IPS-NIHi7 (cell line): ENCODE data around the gene STARD10.
A peak's percentile ranks its signal among the peaks of the same experiment; 100 is the strongest.

Experiments used
- DNase-seq: peaks from one replicate; pipeline ENCODE4 v3.0.0; 2012; ENCODE audit warnings: mixed read lengths; ENCODE audit errors: extremely low spot score

Gene STARD10

DNA sequence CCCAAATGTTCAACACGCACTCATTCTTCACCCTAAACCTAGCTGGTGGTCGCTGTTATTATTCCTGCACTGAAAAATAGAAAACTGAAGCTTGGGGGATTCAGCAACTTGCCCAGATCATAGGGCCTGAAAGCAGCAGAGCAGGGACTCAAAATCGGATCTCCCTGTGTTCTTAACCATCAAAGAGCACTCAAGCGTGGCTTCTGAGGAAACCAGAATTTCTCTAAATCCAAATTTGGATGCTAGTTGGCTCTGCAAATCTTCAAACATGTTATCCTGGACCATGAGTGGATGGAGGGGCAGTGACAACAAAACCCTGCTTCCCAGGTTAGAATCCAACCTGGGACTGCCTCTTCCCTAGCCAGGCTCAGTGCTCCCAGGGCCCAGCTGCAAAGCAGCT is 30.0 kb downstream of the STARD10 start:
- DNase-seq = no peak

GRCh38 chr11:72762641-72763304 is 31.1 kb downstream of the STARD10 start:
- no peak for DNase-seq

DNA sequence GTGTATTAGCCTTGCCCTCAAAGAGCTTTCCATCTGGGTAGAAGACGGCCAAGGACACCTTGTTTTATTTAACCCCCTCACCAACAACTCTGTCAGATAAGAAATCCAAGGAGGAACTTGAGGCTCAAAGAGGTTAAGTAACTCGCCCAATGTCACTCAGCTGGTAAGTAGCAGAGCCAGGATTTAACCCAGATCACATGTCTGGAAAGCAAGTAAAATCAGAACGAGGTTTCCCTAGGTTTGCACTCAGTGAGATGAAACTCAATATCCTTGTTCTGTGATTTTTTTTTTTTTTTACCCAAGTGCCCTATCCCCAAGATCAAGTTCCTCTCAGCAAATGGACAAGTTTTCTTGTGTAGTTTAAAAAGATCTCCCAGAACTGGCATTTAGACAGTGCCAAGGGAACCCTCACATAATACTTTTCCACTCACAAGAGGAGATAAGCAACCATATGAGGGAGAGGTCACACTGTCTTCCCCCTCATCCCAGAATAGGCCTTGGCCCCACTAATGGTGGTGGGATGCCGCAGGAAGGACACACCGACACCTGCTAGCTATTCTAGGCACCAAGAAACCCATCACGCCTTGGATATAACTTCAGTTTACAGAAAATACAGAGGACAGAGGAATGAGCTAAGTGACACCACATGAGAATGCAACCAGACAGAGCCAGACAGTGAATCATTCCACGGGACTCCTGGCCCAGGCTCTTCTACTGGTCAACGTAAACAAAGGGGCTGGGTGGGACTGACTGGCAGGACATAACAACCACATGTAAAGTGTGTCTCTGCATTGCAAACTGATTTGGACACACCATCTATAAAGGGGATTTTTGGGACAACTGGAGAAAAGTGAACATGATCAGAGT is 33.1 kb downstream of the STARD10 start:
- DNase-seq = no peak

DNA sequence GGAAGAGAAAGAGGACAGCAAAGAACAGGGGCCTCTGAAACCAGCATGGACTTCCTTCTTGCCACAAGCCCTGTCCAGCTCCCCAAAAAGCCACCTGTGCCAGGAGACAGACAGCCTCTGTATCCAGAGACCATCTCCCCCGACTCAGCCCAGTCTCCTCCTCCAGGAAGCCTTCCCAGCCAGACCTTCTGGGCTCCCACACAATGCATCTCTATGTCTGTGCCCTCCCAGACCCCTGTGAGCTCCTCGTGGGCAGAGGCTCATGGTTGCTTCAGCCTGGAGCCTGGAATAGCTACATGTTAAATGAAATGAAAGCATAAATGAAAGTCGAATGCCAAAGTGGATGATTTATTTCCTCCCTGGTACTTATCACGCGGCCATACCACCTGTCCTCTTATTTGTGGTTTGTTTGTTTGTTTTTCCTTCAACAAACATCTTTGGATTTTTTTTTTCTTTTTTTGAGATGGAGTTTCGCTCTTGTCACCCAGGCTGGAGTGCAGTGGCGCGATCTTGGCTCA is 34.3 kb downstream of the STARD10 start:
- no peak for DNase-seq

GRCh38 chr11:72758690-72759389 is 35.0 kb downstream of the STARD10 start:
- no peak for DNase-seq

DNA sequence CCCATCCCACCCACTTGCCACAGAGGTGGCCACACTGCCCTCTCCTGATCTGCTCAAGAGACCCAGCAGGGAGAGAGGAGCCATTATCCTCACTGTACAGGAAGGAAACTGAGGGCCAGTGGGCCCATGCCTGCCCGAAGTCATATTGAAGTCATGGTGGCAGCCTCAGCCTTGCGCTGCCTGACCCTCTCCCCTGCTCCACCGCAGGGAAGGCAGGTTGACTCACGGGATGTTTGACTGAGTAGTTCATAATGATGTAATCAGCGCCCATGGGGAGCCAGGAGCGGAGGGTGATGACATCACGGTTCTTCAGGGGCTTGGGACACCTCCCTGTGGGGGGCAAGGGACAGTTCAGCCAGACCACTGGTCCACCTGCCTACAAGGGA is 35.5 kb downstream of the STARD10 start:
- DNase-seq = no peak

GRCh38 chr11:72755713-72756285 is 38.0 kb downstream of the STARD10 start:
- DNase-seq = no peak

DNA sequence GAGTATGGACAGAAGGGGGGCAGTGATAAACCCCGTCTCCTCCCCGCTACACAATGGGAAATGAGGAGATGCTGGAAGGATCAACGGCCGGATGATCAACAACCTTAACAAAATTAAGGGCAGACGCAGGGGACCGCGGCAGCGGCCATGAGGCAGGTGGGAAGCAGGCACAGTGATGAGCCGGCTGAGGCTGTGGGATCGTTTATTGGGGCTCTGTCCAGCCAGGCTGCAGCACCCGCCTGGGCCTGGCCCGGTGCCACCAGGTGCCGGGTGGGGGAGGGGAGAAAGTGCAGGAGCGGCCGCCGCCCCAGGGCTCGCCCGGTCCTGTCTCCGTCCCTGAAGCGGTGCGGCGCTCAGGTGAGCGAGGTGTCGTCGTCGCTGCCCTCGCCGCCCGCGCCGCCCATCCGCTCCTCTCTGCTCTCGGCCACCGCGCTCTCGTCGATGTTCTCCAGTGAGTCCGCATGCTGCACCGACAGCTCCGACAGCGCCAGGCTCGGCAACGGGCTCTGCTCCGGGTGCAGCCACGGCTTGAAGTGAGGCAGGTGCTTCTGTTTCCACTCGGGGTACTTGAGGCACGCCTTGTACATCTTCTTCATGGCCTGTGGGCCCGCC is 39.2 kb downstream of the STARD10 start:
- no peak for DNase-seq

DNA sequence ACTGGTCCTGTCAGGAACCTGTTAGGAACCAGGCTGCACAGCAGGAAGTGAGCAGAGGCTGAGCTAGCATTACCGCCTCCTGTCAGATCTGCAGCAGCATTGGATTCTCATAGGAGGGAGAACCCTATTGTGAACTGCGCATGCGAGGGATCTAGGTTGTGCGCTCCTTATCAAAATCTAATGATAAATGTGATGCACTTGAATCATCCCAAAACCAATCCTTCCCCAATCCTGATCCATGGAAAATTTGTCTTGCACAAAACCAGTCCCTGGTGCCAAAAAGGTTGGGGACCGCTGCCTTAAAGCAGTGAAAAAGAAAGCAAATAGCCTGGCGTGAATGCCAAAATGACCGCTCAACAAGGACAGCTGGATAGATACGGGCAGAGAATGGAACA is 39.7 kb downstream of the STARD10 start:
- no peak for DNase-seq

- DNase-seq = no peak
These were observed 40.3 kb downstream of the STARD10 start for GRCh38 chr11:72753341-72754148.

DNA sequence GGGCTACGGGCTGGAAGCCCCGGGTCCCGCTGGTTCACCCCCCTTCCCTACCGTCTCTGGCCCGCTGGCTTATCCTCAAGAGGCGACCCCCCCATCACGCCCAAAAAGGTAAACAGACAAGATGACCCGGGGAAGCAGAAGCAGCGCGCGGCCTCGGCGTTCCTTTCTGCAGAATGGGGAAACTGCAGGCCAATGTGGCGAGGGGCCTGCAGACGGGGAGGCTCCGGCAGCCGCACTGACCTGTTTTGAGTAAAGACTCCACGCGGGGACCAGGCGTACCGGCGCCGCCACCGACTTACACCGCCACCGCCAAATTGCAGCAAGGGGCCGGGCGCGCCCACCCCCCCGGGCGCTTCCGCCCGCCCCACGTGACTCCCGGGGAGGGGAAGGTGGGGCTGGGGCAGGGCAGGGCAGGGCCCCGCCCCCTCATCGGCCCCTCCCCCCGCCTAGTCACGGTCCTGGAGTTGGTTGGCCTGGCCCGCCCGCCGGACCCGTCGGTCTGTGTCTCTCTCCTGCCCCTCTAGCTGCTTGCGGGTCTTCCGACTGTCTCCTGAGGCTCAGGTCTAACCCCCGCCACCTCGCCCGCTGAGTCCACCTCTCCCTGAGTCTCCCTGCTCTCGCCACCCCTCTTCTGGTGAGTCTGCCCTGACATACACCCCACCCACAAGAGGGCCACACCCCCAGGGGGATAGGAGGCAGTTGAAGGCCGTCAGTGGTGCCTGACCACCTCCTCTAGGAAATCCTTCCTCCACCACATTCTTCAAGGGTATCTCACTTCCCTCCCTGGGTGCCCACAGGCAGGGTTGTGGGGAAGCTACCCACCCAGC is 41.5 kb downstream of the STARD10 start, which contains the start of gene ARAP1:
TSS of gene ARAP1 (minus strand) at position 321 of the 827 bp plus-strand sequence. CDS start 25,280 bp downstream, outside the sequence.
- peak; percentile 94 for DNase-seq

DNA sequence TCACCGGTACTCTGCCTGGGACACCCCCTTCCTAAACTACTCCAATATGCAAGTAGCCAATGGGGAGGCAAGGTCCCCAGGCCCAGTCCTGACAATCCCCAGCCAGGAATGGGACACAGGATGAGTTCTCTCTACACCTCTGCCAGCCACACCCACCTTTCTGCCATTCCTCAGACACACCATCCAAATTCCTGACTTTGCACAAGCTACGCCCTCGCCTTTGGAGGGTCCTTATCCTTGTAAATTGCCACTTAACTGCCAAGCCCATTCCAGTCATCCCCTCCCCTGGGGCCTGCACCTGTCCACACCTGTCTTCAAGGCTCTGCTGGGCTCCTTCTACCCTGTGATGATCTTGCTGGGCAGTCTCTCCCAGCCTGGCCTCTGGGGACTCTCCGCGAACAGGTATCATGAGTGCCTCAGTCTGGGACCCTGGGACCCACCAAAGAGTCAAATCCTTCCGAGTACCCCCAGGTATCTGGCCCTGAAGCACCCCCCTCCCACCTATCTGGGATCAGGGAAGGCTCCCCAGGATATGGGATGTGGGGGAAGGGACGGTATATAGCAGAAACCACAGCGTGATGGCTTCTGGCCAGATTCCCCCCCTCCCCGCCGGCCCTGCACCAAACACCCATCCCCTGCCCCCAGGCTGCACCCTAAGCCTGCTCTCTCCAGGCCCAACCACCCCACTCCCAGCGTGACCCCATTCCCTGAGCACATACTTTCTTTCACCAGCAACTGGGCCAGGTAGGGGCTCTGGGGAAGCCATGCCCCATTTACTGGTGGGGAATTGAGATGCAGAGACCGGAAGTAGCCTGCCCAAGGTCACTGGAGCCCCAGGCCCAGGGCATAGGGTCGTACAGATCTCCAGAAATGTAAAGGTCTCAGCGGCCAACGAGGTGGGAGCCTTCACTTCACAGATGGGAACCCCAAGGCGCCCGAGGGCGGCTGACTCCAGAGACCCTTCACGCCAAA is 42.4 kb downstream of the STARD10 start:
- DNase-seq = no peak

DNA sequence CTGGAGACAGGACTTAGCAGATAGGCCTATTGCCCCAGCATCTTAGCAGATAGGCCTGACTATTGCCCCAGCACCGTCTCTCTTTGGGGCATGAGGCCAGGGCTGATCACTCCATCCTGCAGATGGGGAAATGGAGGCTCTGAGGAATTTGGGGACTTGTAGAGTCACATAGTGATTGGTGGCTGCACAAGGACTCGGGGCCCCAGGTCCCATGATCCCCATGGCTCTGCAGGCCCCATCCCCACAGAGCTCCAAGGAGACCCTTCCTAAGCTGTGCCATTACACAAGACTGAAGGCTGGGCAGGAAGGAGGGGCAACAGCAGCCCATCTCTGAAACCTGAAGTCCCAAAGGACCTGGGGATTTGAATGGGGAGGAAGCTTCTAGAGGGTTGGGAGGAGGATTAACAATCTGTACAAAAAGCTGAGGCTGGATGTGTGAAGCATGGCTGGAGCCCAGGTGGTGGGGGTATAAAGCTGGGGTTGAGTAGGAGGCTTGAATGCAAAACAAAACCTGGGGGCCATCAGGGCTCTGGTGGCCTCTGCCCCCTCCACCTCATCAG is 43.2 kb downstream of the STARD10 start:
- no peak for DNase-seq

- no peak for DNase-seq
These were observed 43.8 kb downstream of the STARD10 start for GRCh38 chr11:72750086-72750485.

- DNase-seq = no peak
These were observed 46.5 kb downstream of the STARD10 start for GRCh38 chr11:72747289-72747855.

GRCh38 chr11:72746821-72747220 is 47.0 kb downstream of the STARD10 start:
- no peak for DNase-seq

GRCh38 chr11:72745925-72746550 is 47.8 kb downstream of the STARD10 start:
- DNase-seq = no peak
